ENCODE measurements around the gene CFAP52.
"Not testable (repeated sequence)": the region's sequence is repeated elsewhere in the genome, so short reads cannot be mapped to it uniquely, and the experiment has no call there.

Gene CFAP52

GRCh38 chr17:9598661-9599060 lies 22.2 kb downstream of the CFAP52 start:
- no peak overlapping the region for H3K4me2 ChIP-seq (ENCODE audit: low read length)
- no peak for TF ChIP-seq CTCF (IDR thresholded peaks at IDR 0.05; ENCODE audit: low read depth, low read length)
- TF ChIP-seq EZH2phosphoT487 (IDR thresholded peaks at IDR 0.05; ENCODE audit: low read depth), result no peak
- H3K4me1 ChIP-seq (ENCODE audit: low read length), result no peaks in the 10 kb centered on the region
- H3K9ac ChIP-seq (ENCODE audit: low read length), result no peak overlapping the region
- H3K4me3 ChIP-seq (ENCODE audit: low read length), result no peak overlapping the region
- no peaks in the 10 kb centered on the region for H3K79me2 ChIP-seq (ENCODE audit: low read length)
- no peaks in the 10 kb centered on the region for H4K20me1 ChIP-seq (ENCODE audit: insufficient read depth, low read length)
- no peaks in the 10 kb centered on the region for H3K36me3 ChIP-seq (replicated peaks; ENCODE audit: low read depth, low read length)
- H3K27me3 ChIP-seq (ENCODE audit: low read depth, low read length), result no peaks in the 10 kb centered on the region
- no peak overlapping the region for H2AFZ ChIP-seq (ENCODE audit: low read depth, low read length)
- H3K27ac ChIP-seq (ENCODE audit: low read length), result no peak overlapping the region
- no peaks in the 10 kb centered on the region for H3K9me3 ChIP-seq (ENCODE audit: insufficient read depth, low read length)

GRCh38 chr17:9604583-9604982 lies 28.1 kb downstream of the CFAP52 start:
- H3K27ac ChIP-seq (ENCODE audit: low read length); H3K4me1 ChIP-seq (ENCODE audit: low read length); H3K9me3 ChIP-seq (ENCODE audit: insufficient read depth, low read length); H3K4me2 ChIP-seq (ENCODE audit: low read length); H3K27me3 ChIP-seq (ENCODE audit: low read depth, low read length); H3K36me3 ChIP-seq (replicated peaks; ENCODE audit: low read depth, low read length); H2AFZ ChIP-seq (ENCODE audit: low read depth, low read length); H3K4me3 ChIP-seq (ENCODE audit: low read length); H4K20me1 ChIP-seq (ENCODE audit: insufficient read depth, low read length); H3K9ac ChIP-seq (ENCODE audit: low read length); H3K79me2 ChIP-seq (ENCODE audit: low read length): not testable (repeated sequence)

DNA sequence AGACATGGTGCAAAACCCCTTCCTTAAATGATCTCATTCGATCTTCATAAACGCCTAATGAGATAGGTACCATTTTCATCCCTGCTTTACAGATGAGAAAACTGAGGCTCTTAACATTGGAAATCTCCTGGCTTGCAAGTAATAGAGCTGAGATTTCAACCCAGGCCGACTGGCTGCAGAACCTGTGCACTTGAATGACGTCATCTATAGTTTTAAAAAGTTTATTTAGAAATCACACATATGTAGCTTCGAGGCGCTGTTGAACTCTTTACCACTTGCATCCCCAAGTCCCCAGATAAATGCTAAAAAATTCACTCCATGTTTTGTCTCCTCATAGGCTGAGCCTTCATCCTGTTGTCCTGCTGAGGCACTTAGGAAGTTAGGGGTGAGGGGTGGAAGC lies 30.0 kb downstream of the CFAP52 start:
- Histone ChIP-seq H3K9ac (ENCODE audit: low read length) (no peak overlapping the region), H2AFZ (ENCODE audit: low read depth, low read length) (no peak overlapping the region), H3K4me3 (ENCODE audit: low read length) (no peak overlapping the region), H3K4me2 (ENCODE audit: low read length) (no peak overlapping the region), H4K20me1 (ENCODE audit: insufficient read depth, low read length) (no peaks in the 10 kb centered on the region), H3K27me3 (ENCODE audit: low read depth, low read length) (no peaks in the 10 kb centered on the region), H3K9me3 (ENCODE audit: insufficient read depth, low read length) (no peaks in the 10 kb centered on the region), H3K4me1 (ENCODE audit: low read length) (no peaks in the 10 kb centered on the region), H3K36me3 (replicated peaks; ENCODE audit: low read depth, low read length) (no peaks in the 10 kb centered on the region), H3K79me2 (ENCODE audit: low read length) (no peaks in the 10 kb centered on the region), H3K27ac (ENCODE audit: low read length) (no peak overlapping the region)
- no peak for TF ChIP-seq CTCF (IDR thresholded peaks at IDR 0.05; ENCODE audit: low read depth, low read length)
- no peak for TF ChIP-seq EZH2phosphoT487 (IDR thresholded peaks at IDR 0.05; ENCODE audit: low read depth)

GRCh38 chr17:9607058-9607457 lies 30.6 kb downstream of the CFAP52 start:
- not testable (repeated sequence) for H3K4me1 ChIP-seq (ENCODE audit: low read length); H3K36me3 ChIP-seq (replicated peaks; ENCODE audit: low read depth, low read length); H3K27me3 ChIP-seq (ENCODE audit: low read depth, low read length); H3K79me2 ChIP-seq (ENCODE audit: low read length); H3K4me3 ChIP-seq (ENCODE audit: low read length); H3K27ac ChIP-seq (ENCODE audit: low read length); H4K20me1 ChIP-seq (ENCODE audit: insufficient read depth, low read length); H3K9ac ChIP-seq (ENCODE audit: low read length); H3K4me2 ChIP-seq (ENCODE audit: low read length); H2AFZ ChIP-seq (ENCODE audit: low read depth, low read length); H3K9me3 ChIP-seq (ENCODE audit: insufficient read depth, low read length)

DNA sequence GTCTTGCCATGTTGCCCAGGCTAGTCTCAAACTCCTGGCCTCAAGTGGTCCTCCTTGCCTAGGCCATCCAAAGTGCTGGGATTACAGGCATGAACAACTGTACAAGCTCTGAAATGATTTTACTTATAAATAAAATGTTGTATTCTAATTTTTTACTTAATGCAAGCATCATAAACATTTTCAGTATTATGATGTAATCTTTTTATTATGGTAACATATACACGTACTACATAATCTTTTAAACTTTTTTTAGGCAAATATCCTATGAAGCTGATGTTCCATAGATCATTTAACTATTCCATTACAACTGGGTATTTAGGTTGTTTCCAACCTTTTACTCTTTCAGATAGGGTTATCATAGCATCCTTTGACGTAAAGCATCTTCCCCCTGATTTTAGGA lies 35.1 kb downstream of the CFAP52 start:
- TF ChIP-seq EZH2phosphoT487 (IDR thresholded peaks at IDR 0.05; ENCODE audit: low read depth) (no peak), CTCF (IDR thresholded peaks at IDR 0.05; ENCODE audit: low read depth, low read length) (no peak)
- H3K4me2 ChIP-seq (ENCODE audit: low read length), result no peak overlapping the region
- H3K4me1 ChIP-seq (ENCODE audit: low read length), result no peaks in the 10 kb centered on the region

More for the DNA sequence above, 35.1 kb downstream of the CFAP52 start:
- no peaks in the 10 kb centered on the region for H3K9me3 ChIP-seq (ENCODE audit: insufficient read depth, low read length)
- no peaks in the 10 kb centered on the region for H4K20me1 ChIP-seq (ENCODE audit: insufficient read depth, low read length)
- H2AFZ ChIP-seq (ENCODE audit: low read depth, low read length), result no peak overlapping the region
- no peaks in the 10 kb centered on the region for H3K36me3 ChIP-seq (replicated peaks; ENCODE audit: low read depth, low read length)
- no peak overlapping the region for H3K4me3 ChIP-seq (ENCODE audit: low read length)
- H3K27me3 ChIP-seq (ENCODE audit: low read depth, low read length), result no peaks in the 10 kb centered on the region
- H3K9ac ChIP-seq (ENCODE audit: low read length), result no peak overlapping the region
- no peaks in the 10 kb centered on the region for H3K79me2 ChIP-seq (ENCODE audit: low read length)
- H3K27ac ChIP-seq (ENCODE audit: low read length), result no peak overlapping the region
